SHP77 (cell line): ENCODE data around the gene TIMM17B.
A peak's percentile ranks its signal among the peaks of the same experiment; 100 is the strongest.

Experiments
- DNase-seq, 2 experiments: peaks; one replicate each; lab custom pipeline; 2025; lab: John Stamatoyannopoulos, UW

Gene TIMM17B

DNA sequence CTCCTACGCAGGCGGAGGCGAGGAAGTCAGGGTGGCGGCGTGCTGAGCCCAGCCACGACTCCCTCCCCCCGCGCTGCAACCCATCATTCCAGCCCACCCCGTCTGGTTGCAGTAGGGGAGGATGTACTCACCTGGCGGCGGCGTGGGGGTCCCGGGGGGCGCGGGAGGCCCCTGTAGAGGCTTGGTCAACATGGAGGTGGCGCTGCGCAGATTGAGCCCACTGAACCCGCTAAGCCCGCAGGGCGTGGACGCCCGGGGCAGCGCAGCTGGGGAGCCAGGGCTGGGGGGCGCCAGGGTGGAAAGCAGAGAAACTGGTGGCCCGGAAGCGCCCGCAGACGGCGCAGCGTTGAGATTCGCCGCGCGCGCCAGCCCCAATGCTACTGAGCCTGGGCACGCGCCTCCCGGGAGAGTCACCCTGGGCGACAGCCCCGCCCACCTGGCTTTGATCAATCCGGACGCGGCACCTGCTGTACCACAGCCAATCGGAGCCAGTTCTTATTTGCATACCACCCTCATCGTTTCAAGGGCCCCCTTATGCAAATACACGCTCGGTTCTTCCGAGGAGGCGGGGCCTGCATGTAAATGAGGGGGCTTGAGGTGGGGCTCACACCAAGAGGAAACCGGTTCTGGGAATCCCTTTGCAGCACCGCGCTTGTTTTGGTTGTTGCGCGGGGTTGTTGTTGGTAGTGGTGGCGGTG, 21.2 kb upstream of the TIMM17B start, which contains the start of gene PIM2:
Gene PIM2 (minus strand): TSS at position 382 of the 698 bp plus-strand sequence. CDS start 190 bp downstream, at position 192.
- peak; percentile 86 to 90 for DNase-seq

DNA sequence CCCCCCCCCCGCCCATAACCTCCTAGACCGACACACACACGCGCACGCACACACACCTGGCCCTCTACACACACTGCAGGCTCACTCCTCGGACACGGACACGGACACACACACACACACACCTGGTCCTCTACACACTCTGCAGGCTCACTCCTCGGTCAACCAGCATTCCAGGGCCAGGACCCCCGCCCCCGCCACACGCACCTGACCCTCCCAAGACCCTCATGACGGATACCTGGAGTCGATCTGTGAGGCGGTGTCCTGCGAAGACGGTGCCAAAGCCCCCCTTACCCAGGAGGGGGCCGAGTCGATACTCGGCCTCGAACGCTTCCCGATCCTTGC, 20.7 kb upstream of the TIMM17B start:
- DNase-seq: no peak

DNA sequence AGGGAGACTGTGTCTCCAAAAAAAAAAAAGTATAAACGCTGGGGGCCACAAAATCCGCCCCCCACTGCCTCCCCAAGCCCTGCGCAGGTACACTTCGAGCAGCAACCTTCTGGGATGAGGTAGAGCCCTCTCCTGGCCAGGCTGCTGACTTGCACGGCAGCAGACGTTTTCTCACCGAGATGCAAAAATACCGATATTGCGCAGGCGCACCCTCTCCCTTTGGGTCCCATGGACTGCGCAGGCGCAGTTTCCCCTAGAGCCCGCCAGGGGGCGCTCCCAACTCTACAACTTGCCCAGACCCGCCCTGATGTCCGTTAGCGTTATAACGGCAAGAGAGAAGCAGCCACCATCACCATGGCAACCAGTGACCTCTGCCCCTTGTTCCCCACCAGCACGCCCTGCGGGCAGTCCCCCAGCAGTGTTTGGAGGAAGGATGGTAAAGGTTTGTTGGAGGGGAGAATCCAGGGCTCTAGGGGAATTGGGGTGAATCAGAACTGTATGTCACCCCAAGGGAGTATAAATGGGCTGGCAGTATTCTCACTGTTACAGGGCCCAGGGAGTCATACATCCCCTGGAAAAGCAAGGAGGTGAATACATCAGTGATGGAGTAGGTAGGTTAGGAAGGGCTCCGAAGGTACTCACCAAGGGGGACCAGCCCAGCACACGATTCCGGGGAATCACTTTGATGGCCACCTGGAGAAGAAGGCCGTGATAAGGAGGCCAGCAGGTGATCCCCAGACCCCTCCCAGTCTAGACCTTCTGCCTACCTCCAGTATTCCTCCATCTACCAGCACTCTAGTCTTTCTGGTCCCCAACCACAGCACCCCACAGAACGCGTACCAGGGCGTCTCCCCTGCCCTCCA, 19.8 kb upstream of the TIMM17B start:
- peak; percentile 76 for DNase-seq

DNA sequence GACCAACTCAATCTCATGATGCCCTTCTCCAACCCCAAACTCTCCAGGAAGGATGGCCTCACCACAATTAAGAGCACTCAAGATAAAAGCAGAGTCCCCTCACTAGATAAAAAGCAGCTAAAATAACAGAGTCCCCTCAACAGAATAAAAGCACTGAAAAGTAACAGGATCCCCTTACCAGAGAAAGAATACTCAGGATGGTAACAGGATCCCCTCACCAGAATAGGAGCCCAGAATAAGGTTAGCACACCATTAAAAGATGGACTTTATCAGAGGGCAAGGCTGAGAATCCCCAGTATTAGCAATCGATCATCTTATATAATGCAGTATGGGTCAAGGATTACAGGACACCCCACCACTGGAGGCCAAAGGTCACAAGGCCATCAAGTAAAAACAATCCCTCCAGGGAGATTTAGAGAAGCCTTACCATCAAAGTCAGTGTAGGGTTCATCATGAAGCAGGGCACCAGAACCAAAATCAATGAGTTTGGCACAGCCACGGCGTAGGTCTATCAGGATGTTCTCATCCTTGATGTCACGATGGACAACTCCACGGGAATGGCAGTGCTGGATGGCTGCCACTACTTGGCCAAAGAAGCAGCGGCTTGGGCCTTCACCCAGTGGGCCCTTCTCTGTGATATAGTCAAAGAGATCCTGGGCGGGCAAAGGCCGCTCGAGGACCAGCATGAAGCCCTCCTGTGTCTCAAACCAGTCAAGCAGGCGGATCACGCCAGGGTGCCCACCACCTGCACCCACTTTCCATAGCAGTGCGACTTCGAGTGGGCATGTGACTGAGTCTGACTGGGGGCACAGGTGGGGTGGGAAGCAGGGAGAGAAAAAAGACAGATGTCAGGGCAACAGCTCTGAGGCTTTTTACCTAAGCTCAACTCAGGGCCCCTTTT, 17.3 kb upstream of the TIMM17B start:
- DNase-seq: no peak

DNA sequence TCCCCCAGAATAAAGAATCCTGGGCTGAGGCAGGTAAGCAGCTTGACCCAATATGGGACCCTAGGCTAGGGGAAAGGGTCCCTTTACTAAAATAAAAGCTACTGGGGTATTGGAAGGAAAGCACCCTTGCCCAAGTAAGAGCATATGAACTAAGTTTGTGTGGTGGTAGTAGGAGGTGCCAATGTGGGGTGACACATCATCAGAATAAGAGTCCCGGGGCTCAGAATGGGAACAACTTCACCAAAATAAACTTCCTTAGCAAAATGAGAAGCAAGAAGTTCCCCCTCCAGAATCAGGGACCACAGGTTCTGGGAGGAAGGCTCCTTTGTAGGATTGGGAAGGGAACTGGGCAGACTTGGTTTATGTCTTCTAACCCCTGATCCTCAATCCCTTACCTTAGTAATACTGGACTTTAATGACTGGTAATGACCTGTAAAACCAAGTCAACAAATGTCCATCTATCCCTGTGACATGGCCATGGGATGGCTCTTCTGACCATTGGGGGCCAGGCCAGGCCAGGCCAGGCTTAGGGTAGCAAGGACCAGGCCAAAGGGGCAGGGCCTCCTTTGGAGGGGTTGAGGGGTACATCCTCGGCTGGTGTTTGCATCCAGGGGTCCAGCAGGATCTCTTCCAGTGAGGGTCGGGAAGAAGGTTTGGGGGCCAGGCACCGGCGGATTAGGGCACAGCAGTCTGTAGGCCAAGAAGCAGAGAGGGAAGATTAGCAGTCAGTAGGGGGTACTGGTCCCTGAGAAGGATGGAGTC, 16.2 kb upstream of the TIMM17B start:
- DNase-seq: no peak

- peak; percentile 68 to 85 for DNase-seq
These were observed 14.0 kb upstream of the TIMM17B start, which contains the start of gene SLC35A2 for GRCh38 chrX:48911412-48912182. TSS of gene SLC35A2 (minus strand) at chrX:48911646. CDS start at chrX:48911636, 10 bp downstream.

DNA sequence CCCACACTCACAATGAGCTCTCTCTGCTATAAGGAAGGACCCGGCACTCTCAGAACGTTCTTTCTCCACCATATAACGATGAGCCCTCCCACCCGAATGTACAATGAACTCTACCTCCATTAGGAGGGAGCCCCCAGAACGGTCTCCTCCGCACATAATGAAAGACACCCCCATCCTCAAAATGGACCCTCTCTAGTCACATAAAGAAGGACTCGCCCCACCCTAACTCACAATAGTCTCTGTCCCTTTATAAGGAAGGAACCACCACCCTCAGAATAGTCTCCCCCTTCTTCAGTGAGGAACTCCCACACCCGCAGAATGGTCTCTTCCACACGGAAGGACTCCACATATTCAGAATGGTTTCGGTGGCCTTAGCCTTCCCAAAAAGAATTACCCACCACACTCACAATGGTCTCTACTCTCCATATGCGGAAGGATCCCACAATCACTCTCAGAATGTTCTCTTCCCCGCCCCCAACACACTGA, 13.4 kb upstream of the TIMM17B start:
- no peak for DNase-seq

DNA sequence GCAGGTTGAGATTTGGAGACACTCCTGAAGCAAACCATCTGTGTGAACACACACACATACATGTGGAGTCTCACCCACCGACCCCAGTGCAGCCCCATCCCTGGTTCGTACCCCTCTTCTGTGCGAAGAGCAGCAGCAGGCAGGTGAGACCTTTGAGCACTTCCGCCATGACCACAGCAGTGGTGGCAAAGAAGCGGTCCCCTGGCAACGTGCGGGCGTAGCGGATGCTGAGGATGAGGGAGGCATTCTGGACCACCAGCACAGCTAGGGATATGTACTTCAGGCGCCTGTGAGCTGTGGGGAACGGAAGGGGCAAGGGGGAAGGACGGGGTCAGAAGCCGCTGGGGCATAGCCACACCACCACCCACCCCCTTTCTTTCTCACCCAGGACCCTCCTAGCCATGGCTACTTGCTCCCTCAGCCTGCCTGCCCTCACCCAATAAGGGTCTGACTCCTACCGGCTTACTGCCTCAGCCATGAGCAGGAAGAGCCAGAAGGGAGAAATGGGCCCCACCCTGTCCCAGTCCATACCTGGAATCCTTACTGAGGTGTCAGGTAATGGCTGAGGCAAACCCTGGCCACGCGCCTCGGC, 12.2 kb upstream of the TIMM17B start:
- DNase-seq: no peak

- no peak for DNase-seq
These were observed 11.0 kb upstream of the TIMM17B start for GRCh38 chrX:48908600-48908999.

GRCh38 chrX:48905090-48905790, 7.7 kb upstream of the TIMM17B start:
- DNase-seq: no peak

- no peak for DNase-seq
These were observed 7.1 kb upstream of the TIMM17B start for GRCh38 chrX:48904626-48905025.

- no peak for DNase-seq
These were observed 6.6 kb upstream of the TIMM17B start for GRCh38 chrX:48904180-48904579.

DNA sequence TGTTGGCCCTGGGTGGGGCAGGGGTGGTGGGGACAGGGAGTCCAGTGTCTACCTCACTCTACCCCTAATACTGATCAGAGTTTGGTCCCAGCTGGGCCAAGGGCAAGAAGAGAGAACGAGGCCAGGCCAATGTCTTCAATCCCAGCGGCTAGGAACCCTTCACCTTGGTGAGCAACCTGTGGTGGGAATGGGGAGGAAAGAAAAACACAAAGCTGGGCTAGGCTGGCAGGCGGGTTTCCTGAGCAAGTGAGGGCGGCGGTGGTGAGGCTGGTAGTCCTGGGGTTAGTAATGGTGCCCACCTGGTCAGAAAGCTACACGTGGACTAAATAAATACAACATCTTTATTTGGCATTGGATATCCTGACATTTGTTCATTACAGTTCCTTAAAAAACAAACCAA, 5.7 kb upstream of the TIMM17B start:
- DNase-seq: no peak

GRCh38 chrX:48902776-48903175, 5.2 kb upstream of the TIMM17B start:
- DNase-seq: no peak

DNA sequence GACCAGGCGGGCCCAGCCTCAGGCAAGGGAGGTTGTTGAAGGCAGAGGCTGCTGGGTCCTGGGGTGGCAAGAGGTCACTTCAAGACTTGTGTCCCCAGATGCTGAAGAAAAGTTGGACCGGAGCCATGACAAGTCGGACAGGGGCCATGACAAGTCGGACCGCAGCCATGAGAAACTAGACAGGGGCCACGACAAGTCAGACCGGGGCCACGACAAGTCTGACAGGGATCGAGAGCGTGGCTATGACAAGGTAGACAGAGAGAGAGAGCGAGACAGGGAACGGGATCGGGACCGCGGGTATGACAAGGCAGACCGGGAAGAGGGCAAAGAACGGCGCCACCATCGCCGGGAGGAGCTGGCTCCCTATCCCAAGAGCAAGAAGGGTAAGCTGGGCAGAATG, 4.6 kb upstream of the TIMM17B start:
- DNase-seq: no peak

DNA sequence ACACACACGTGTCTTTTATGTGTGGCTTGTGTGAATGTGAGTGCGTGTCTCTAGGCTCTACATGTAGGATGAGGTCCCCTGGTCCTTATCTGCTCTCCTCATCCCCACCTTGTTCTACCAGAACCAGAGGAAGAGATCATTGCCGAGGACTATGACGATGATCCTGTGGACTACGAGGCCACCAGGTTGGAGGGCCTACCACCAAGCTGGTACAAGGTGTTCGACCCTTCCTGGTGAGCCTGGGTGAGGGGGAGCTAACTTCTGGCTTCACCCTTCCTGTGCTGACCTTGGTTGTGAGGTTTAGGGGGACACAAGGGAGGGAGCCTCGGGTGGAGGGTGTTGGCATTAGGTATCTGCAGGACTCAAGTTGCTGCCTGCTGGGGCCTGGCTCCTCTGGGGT, 3.5 kb upstream of the TIMM17B start:
- DNase-seq: no peak

DNA sequence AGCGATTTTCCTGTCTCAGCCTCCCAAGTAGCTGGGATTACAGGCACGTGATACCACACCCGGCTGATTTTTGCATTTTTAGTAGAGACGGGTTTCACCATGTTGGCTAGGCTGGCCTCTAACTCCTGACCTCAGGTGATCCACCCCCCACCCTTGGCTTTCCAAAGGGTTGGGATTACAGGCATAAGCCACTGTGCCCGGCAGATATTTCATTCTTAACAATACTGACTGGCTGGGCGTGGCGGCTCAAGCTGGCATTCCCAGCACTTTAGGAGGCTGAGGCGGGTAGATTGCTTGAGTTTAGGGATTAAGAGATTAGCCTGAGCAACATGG, 1.5 kb upstream of the TIMM17B start:
- no peak for DNase-seq

DNA sequence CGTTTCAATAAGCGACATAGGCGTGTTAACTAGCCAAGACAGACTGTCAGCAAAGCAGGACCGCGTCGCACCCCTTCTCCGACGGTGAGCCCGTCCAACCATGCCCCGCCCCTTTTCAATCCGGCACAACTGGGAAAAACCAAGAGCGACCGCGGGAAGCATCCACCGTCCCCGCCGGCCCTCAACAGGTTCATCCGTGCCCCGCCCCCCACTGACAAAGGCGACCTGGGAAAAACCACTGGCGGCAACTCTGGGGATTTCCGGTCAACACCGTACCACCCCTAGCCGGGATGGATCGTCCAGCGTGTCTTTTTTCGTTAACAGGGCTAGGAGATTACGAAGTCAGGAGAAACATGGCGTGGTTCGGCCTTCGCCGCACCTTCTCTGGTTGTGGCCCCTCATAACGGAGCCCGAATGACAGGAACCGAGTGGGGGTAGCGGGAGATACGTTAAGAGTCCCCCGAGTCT, 377 bp downstream of the TIMM17B start:
- DNase-seq: peak; percentile 67 to 71

GRCh38 chrX:48896611-48897011, 957 bp downstream of the TIMM17B start:
- DNase-seq: no peak

DNA sequence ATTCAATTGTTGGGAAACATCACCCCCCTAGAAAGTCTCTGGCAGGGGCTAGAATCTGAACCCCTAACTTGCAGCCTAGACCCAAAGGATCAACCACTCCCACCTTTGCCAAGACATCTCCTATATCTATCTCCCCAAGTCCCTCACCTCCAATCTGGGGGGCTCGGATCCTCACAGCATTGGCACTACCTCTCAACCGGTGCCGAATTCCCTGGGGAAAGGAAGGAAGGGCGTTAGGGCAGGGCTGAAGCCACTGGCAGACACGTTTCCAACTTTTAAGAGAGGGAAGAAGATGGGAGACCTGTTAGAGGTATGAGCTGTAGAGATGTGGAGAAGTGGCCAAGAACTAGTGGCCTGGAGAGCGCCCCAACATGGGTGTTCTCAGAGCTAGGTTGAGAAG, 2.7 kb downstream of the TIMM17B start:
- DNase-seq: no peak
